T-helper 1 cell (primary cell): ENCODE data around the gene EDARADD.
A peak's percentile ranks its signal among the peaks of the same experiment; 100 is the strongest.
"Not testable (repeated sequence)": the region's sequence is repeated elsewhere in the genome, so short reads cannot be mapped to it uniquely, and the experiment has no call there.

ENCODE experiments used
- DNase-seq, 5 donors: peaks; one replicate each; pipeline ENCODE4 v3.0.0-alpha.2; 2012 to 2020

Gene EDARADD

GRCh38 chr1:236440373-236440772 lies 46.3 kb downstream of the EDARADD start:
- DNase-seq, result no peak

GRCh38 chr1:236450779-236451178 lies 56.7 kb downstream of the EDARADD start:
- no peak for DNase-seq

- peak in 4 of 5 donors; percentile 10 to 44 (median 27) for DNase-seq
These were observed 57.8 kb downstream of the EDARADD start for GRCh38 chr1:236451796-236452373.

- DNase-seq, result no peak
These were observed 61.2 kb downstream of the EDARADD start for GRCh38 chr1:236455243-236455642.

GRCh38 chr1:236457775-236458174 lies 63.7 kb downstream of the EDARADD start:
- DNase-seq, result peak in 1 of 5 donors; percentile 18

DNA sequence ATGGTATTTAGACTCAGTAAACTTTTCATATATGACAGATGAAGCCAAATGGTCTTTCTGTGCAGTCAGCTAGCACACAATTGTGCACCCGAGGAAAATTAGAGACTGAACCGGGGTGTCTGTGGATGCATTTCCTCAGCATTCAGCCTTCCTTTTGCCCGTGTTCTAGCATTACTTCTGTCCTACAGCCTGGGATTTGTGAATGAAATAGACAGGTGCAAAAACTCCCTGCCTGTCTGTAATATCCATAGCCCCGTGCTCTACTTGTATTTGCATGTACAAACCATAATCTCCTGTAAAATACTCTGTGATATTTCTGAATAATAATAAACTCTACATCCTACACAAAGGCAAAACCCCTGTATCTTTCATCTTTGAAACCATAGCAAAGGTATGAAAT lies 64.9 kb downstream of the EDARADD start:
- DNase-seq, result no peak

DNA sequence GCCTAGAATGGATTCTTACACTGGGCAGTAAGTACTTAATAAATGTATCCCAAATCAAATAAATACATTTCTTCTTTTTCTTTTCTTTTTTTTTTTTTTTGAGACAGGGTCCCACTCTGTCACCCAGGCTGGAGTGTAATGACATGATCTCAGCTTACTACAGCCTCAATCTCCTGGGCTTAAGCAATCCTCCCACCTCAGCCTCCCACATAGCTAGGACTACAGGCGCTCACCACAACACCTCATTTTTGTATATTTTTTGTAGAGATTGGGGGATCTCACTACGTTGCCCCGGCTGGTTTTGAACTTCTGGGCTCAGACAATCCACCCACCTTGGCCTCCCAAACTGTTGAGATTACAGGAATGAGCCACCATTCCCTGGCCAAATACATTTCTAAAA lies 66.0 kb downstream of the EDARADD start:
- no peak for DNase-seq

GRCh38 chr1:236464197-236464596 lies 70.1 kb downstream of the EDARADD start:
- not testable (repeated sequence) for DNase-seq

- no peak for DNase-seq
These were observed 71.3 kb downstream of the EDARADD start for GRCh38 chr1:236465231-236465958.

- peak in 1 of 5 donors; percentile 9 for DNase-seq
These were observed 71.8 kb downstream of the EDARADD start for GRCh38 chr1:236465959-236466303.

DNA sequence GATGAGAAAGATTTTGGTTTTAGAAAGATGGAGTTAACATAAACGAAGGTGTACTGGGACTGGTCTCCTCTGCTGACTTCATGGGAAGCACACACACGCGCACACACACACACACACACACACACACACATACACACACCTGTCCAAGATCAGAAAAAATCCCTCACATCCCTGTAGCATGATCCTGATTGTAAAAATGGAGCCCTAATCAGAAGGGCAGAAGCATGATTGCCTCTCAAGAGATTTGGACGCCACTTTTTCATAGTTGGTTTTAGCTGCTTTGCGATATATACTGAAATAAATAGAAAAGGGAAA lies 73.2 kb downstream of the EDARADD start:
- DNase-seq, result no peak

- DNase-seq, result no peak
These were observed 74.5 kb downstream of the EDARADD start for GRCh38 chr1:236468625-236469024.

DNA sequence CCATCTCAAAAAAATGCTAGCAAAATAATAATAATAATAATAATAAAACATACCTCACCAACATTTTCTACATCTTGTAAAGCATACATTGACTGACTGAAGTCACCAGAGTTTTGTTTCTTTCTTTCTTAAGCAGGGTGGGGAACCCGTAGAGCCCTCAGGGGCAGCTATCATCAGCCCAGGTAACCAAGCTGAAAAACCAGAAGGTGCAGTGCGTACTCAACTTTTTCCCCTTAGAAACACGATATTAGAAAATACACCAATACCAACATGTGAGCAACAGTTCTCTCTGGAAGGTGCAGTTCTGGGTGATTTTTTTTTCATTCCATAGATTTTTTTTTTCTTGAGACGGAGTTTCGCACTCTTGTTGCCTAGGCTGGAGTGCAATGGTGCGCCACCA lies 75.4 kb downstream of the EDARADD start:
- DNase-seq, result no peak

- no peak for DNase-seq
These were observed 77.0 kb downstream of the EDARADD start for GRCh38 chr1:236471096-236471495.

- DNase-seq, result no peak
These were observed 77.6 kb downstream of the EDARADD start for GRCh38 chr1:236471653-236472052.

GRCh38 chr1:236472850-236473788 lies 79.0 kb downstream of the EDARADD start:
- no peak for DNase-seq

- no peak for DNase-seq
These were observed 81.9 kb downstream of the EDARADD start for GRCh38 chr1:236476019-236476418.

- DNase-seq, result no peak
These were observed 86.8 kb downstream of the EDARADD start for GRCh38 chr1:236480758-236481436.

DNA sequence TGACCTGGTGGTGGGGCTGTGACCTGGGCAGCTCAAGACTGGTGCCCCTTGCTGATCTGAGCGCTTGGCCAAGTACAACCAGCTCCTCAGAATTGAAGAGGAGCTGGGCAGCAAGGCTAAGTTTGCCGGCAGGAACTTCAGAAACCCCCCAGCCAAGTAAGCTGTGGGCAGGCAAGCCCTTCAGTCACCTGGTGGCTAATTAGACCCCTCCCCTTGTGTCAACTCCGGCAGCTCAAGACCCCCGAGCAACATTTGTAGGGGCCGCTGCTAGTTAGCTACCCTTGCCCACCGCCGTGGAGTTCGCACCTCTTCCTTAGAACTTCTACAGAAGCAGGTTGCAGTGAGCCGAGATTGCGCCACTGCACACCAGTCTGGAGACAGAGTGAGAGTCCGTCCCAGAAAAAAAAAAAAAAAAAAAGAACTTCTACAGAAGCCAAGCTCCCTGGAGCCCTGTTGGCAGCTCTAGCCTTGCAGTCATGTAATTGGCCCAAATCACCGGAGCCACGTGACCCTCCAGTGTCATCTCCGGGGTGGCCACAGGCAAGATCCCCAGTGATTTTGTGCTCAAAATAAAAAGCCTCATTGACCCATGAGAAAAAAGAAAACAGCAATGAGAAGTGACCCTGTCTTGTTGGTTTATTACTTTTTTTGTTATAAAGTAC lies 90.4 kb downstream of the EDARADD start:
- no peak for DNase-seq

DNA sequence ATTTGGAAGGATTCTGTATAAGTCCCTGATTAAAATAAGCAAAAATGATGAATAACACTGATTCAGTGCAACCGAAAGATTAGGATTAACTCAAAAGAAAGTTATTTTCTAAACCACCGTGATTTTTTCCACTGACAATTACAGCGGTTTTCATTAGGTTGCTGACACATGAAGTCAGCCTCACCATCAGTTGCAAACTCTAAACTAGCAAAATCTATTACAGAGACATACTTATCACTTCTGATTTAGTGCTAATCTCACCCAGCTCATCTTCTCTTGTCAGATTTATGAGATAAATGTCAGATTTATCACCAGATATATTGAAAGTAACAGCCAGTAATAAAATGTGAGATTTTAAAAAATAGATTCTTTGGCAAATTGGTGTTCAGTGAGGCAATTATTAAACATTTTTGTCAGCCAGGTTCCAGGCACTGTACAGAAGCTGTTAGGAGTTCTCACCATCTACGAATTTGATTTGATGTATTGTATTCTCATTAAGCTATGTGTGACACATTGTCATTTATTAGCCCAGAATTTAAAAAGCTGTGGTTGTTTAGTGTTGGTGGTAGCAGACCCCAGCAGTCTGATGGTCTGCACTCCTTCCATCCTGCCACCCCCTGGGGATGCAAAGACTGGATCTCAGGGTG lies 92.4 kb downstream of the EDARADD start:
- no peak for DNase-seq

GRCh38 chr1:236489161-236489560 lies 95.1 kb downstream of the EDARADD start:
- not testable (repeated sequence) for DNase-seq
